HUES6 (cell line): ENCODE data around the gene EIF2S2.

Experiments
- H3K27ac ChIP-seq: 2 replicates; pipeline ENCODE4 v1.7.0; 2013; ENCODE audit warnings: low read depth, mild to moderate bottlenecking, low read length, inconsistent platforms
- H3K27me3 ChIP-seq: 2 replicates; pipeline ENCODE4 v1.6.1; 2013; ENCODE audit warnings: low read length; ENCODE audit not compliant: control insufficient read depth, insufficient read depth
- H3K36me3 ChIP-seq: 2 replicates; pipeline ENCODE4 v1.6.1; 2013; ENCODE audit warnings: low read length; ENCODE audit not compliant: control insufficient read depth, insufficient read depth
- H3K4me1 ChIP-seq: 2 replicates; pipeline ENCODE4 v1.6.1; 2013; ENCODE audit warnings: low read length; ENCODE audit not compliant: control insufficient read depth, insufficient read depth
- H3K4me3 ChIP-seq: 2 replicates; pipeline ENCODE4 v1.5.1; 2013; ENCODE audit warnings: low read depth, low read length
- H3K9ac ChIP-seq: one replicate; pipeline ENCODE4 v1.6.1; 2013; ENCODE audit warnings: mild to moderate bottlenecking, low read length
- H3K9me3 ChIP-seq: 2 replicates; pipeline ENCODE4 v1.6.1; 2013; ENCODE audit warnings: low read depth, low read length; ENCODE audit not compliant: control insufficient read depth, insufficient read depth

The EIF2S2 gene

GRCh38 chr20:34102342-34102741 is 9.7 kb downstream of the EIF2S2 start:
- H3K9ac ChIP-seq: no peak overlapping the region
- no peaks in the 10 kb centered on the region for H3K9me3 ChIP-seq
- peaks cover 100% of the 10 kb centered on the region for H3K36me3 ChIP-seq
- no peaks in the 10 kb centered on the region for H3K4me1 ChIP-seq
- no peak overlapping the region for H3K27ac ChIP-seq
- H3K4me3 ChIP-seq: no peak overlapping the region
- H3K27me3 ChIP-seq: no peaks in the 10 kb centered on the region

GRCh38 chr20:34100576-34100975 is 11.5 kb downstream of the EIF2S2 start:
- Histone ChIP-seq H3K9me3 (no peaks in the 10 kb centered on the region), H3K36me3 (peaks cover 100% of the 10 kb centered on the region), H3K4me3 (no peak overlapping the region), H3K27ac (no peak overlapping the region), H3K27me3 (no peaks in the 10 kb centered on the region), H3K9ac (no peak overlapping the region), H3K4me1 (no peaks in the 10 kb centered on the region)

GRCh38 chr20:34099675-34100074 is 12.4 kb downstream of the EIF2S2 start:
- no peak overlapping the region for H3K27ac ChIP-seq

GRCh38 chr20:34098570-34098969 is 13.5 kb downstream of the EIF2S2 start:
- H3K27me3 ChIP-seq: no peaks in the 10 kb centered on the region
- H3K4me3 ChIP-seq: no peak overlapping the region
- H3K9me3 ChIP-seq: no peaks in the 10 kb centered on the region
- no peak overlapping the region for H3K27ac ChIP-seq
- peaks cover 100% of the 10 kb centered on the region for H3K36me3 ChIP-seq
- no peaks in the 10 kb centered on the region for H3K4me1 ChIP-seq
- no peak overlapping the region for H3K9ac ChIP-seq

More at GRCh38 chr20:34099675-34100074, 12.4 kb downstream of the EIF2S2 start:
- H3K4me3 ChIP-seq: no peak overlapping the region
- peaks cover 100% of the 10 kb centered on the region for H3K36me3 ChIP-seq
- H3K27me3 ChIP-seq: no peaks in the 10 kb centered on the region
- no peaks in the 10 kb centered on the region for H3K9me3 ChIP-seq
- H3K4me1 ChIP-seq: no peaks in the 10 kb centered on the region
- no peak overlapping the region for H3K9ac ChIP-seq

GRCh38 chr20:34096699-34097444 is 15.2 kb downstream of the EIF2S2 start:
- Histone ChIP-seq H3K4me3 (no peak overlapping the region), H3K36me3 (peaks cover 100% of the 10 kb centered on the region), H3K4me1 (no peaks in the 10 kb centered on the region), H3K9ac (no peak overlapping the region), H3K27ac (no peak overlapping the region), H3K27me3 (no peaks in the 10 kb centered on the region), H3K9me3 (no peaks in the 10 kb centered on the region)

- Histone ChIP-seq H3K27me3 (no peaks in the 10 kb centered on the region), H3K36me3 (peaks cover 98% of the 10 kb centered on the region), H3K4me1 (no peaks in the 10 kb centered on the region), H3K9ac (no peak overlapping the region), H3K27ac (no peak overlapping the region), H3K9me3 (no peaks in the 10 kb centered on the region), H3K4me3 (no peak overlapping the region)
Observed at GRCh38 chr20:34095825-34096224, 16.2 kb downstream of the EIF2S2 start.

- H3K9ac ChIP-seq: no peak overlapping the region
- H3K27me3 ChIP-seq: no peaks in the 10 kb centered on the region
- peaks cover 98% of the 10 kb centered on the region for H3K36me3 ChIP-seq
- H3K9me3 ChIP-seq: no peaks in the 10 kb centered on the region
- no peak overlapping the region for H3K4me3 ChIP-seq
- H3K27ac ChIP-seq: no peak overlapping the region
- no peaks in the 10 kb centered on the region for H3K4me1 ChIP-seq
Observed at GRCh38 chr20:34093895-34094294, 18.1 kb downstream of the EIF2S2 start.

GRCh38 chr20:34091637-34092200 is 20.3 kb downstream of the EIF2S2 start:
- Histone ChIP-seq H3K36me3 (peaks cover 93% of the 10 kb centered on the region), H3K9ac (no peak overlapping the region), H3K27me3 (no peaks in the 10 kb centered on the region), H3K4me3 (no peak overlapping the region), H3K9me3 (no peaks in the 10 kb centered on the region), H3K4me1 (no peaks in the 10 kb centered on the region), H3K27ac (no peak overlapping the region)

- Histone ChIP-seq H3K27me3 (no peaks in the 10 kb centered on the region), H3K9me3 (no peaks in the 10 kb centered on the region), H3K4me3 (no peak overlapping the region), H3K9ac (no peak overlapping the region), H3K36me3 (peaks cover 87% of the 10 kb centered on the region), H3K27ac (no peak overlapping the region), H3K4me1 (no peaks in the 10 kb centered on the region)
Observed at GRCh38 chr20:34090645-34091044, 21.4 kb downstream of the EIF2S2 start.

GRCh38 chr20:34089655-34090345 is 22.2 kb downstream of the EIF2S2 start:
- Histone ChIP-seq H3K36me3 (peaks cover 81% of the 10 kb centered on the region), H3K4me1 (no peaks in the 10 kb centered on the region), H3K27me3 (no peaks in the 10 kb centered on the region), H3K9ac (no peak overlapping the region), H3K9me3 (no peaks in the 10 kb centered on the region), H3K27ac (no peak overlapping the region), H3K4me3 (no peak overlapping the region)

- Histone ChIP-seq H3K27ac (no peak overlapping the region), H3K36me3 (peaks cover 81% of the 10 kb centered on the region), H3K9ac (no peak overlapping the region), H3K4me3 (no peak overlapping the region), H3K4me1 (no peaks in the 10 kb centered on the region), H3K27me3 (no peaks in the 10 kb centered on the region), H3K9me3 (no peaks in the 10 kb centered on the region)
Observed at GRCh38 chr20:34089175-34089479, 22.9 kb downstream of the EIF2S2 start.
